ENCODE measurements around the gene PRLR.

The PRLR gene

GRCh38 chr5:35158622-35159369 is 71.5 kb downstream of the PRLR start:
- no peak for DNase-seq

GRCh38 chr5:35158204-35158603 is 72.1 kb downstream of the PRLR start:
- DNase-seq: no peak

GRCh38 chr5:35153375-35153932 is 76.8 kb downstream of the PRLR start:
- DNase-seq: no peak

GRCh38 chr5:35152733-35153132 is 77.6 kb downstream of the PRLR start:
- no peak for DNase-seq

GRCh38 chr5:35151146-35151920 is 79.0 kb downstream of the PRLR start:
- DNase-seq: no peak

GRCh38 chr5:35149041-35149440 is 81.2 kb downstream of the PRLR start:
- no peak for DNase-seq

GRCh38 chr5:35146406-35146805 is 83.9 kb downstream of the PRLR start:
- no peak for DNase-seq

GRCh38 chr5:35145691-35146317 is 84.5 kb downstream of the PRLR start:
- no peak for DNase-seq

GRCh38 chr5:35145012-35145411 is 85.3 kb downstream of the PRLR start:
- DNase-seq: no peak

GRCh38 chr5:35143841-35144240 is 86.4 kb downstream of the PRLR start:
- no peak for DNase-seq

GRCh38 chr5:35141739-35142138 is 88.5 kb downstream of the PRLR start:
- no peak for DNase-seq

- no peak for DNase-seq
Measured at GRCh38 chr5:35138232-35138631, 92.1 kb downstream of the PRLR start.

GRCh38 chr5:35136386-35136785 is 93.9 kb downstream of the PRLR start:
- DNase-seq: no peak

GRCh38 chr5:35135239-35135700 is 95.0 kb downstream of the PRLR start:
- DNase-seq: no peak

- DNase-seq: no peak
Measured at GRCh38 chr5:35134278-35135030, 95.8 kb downstream of the PRLR start.

GRCh38 chr5:35133186-35133585 is 97.1 kb downstream of the PRLR start:
- no peak for DNase-seq

- DNase-seq: no peak
Measured at GRCh38 chr5:35131723-35132122, 98.6 kb downstream of the PRLR start.

- peak; percentile 86 for DNase-seq
Measured at GRCh38 chr5:35129921-35130485, 100.3 kb downstream of the PRLR start.

- no peak for DNase-seq
Measured at GRCh38 chr5:35129276-35129675, 101.0 kb downstream of the PRLR start.

- DNase-seq: no peak
Measured at GRCh38 chr5:35127006-35127405, 103.3 kb downstream of the PRLR start.

GRCh38 chr5:35125746-35126145 is 104.5 kb downstream of the PRLR start:
- no peak for DNase-seq

GRCh38 chr5:35124932-35125331 is 105.4 kb downstream of the PRLR start:
- DNase-seq: no peak
